HG02840 (cell line): ENCODE measurements around the gene C9orf72.

Experiments
- ATAC-seq: cut with Tn5 transposase; IDR thresholded peaks from one replicate; pipeline ENCODE4 v1.9.1; 2021; ENCODE audit warnings: mild to moderate bottlenecking, moderate library complexity, moderate number of reproducible peaks; ENCODE audit not compliant: unreplicated experiment, low FRiP score

The C9orf72 gene

GRCh38 chr9:27581826-27582225 lies 8.5 kb upstream of the C9orf72 start:
- ATAC-seq: no peak

GRCh38 chr9:27573634-27574590 lies 631 bp upstream of the C9orf72 start:
- peak; percentile 90 for ATAC-seq

- peak; percentile 31 for ATAC-seq
These were observed 739 bp downstream of the C9orf72 start for GRCh38 chr9:27572566-27572917.

GRCh38 chr9:27572061-27572460 lies 1.2 kb downstream of the C9orf72 start:
- no peak for ATAC-seq

- no peak for ATAC-seq
These were observed 2.3 kb downstream of the C9orf72 start for GRCh38 chr9:27571011-27571410.

GRCh38 chr9:27569406-27569805 lies 3.9 kb downstream of the C9orf72 start:
- ATAC-seq: no peak

GRCh38 chr9:27566118-27566517 lies 7.2 kb downstream of the C9orf72 start:
- ATAC-seq: no peak

GRCh38 chr9:27565696-27566095 lies 7.6 kb downstream of the C9orf72 start:
- no peak for ATAC-seq

GRCh38 chr9:27564670-27565069 lies 8.6 kb downstream of the C9orf72 start:
- no peak for ATAC-seq

- ATAC-seq: no peak
These were observed 9.4 kb downstream of the C9orf72 start for GRCh38 chr9:27563738-27564430.

- ATAC-seq: no peak
These were observed 11.6 kb downstream of the C9orf72 start for GRCh38 chr9:27561685-27562084.

GRCh38 chr9:27560457-27560856 lies 12.8 kb downstream of the C9orf72 start:
- no peak for ATAC-seq

- ATAC-seq: no peak
These were observed 15.0 kb downstream of the C9orf72 start for GRCh38 chr9:27558307-27558706.

GRCh38 chr9:27556470-27556869 lies 16.8 kb downstream of the C9orf72 start:
- ATAC-seq: no peak

GRCh38 chr9:27554712-27555111 lies 18.6 kb downstream of the C9orf72 start:
- ATAC-seq: no peak

- ATAC-seq: no peak
These were observed 24.0 kb downstream of the C9orf72 start for GRCh38 chr9:27549196-27549755.

- ATAC-seq: no peak
These were observed 25.1 kb downstream of the C9orf72 start for GRCh38 chr9:27548055-27548741.

- ATAC-seq: no peak
These were observed 27.8 kb downstream of the C9orf72 start for GRCh38 chr9:27545471-27545870.

GRCh38 chr9:27542508-27542907 lies 30.8 kb downstream of the C9orf72 start:
- no peak for ATAC-seq

- no peak for ATAC-seq
These were observed 31.5 kb downstream of the C9orf72 start for GRCh38 chr9:27541740-27542139.

- no peak for ATAC-seq
These were observed 32.8 kb downstream of the C9orf72 start for GRCh38 chr9:27540502-27540901.
